HUDEP-2 (cell line): ENCODE measurements around the gene RSRC2.
"Not testable (repeated sequence)": the region's sequence is repeated elsewhere in the genome, so short reads cannot be mapped to it uniquely, and the experiment has no call there.

ENCODE experiments used
- DNase-seq, 76 experiments: peaks; one replicate each; lab custom pipeline; 2025; ENCODE audit not compliant: unreplicated experiment in 76 of 76; lab: John Stamatoyannopoulos, UW

RSRC2 gene

GRCh38 chr12:122487807-122488206 is 38.9 kb downstream of the RSRC2 start:
- not testable (repeated sequence) for DNase-seq

GRCh38 chr12:122486805-122487426 is 39.8 kb downstream of the RSRC2 start:
- DNase-seq = no peak

GRCh38 chr12:122486360-122486759 is 40.4 kb downstream of the RSRC2 start:
- DNase-seq = not testable (repeated sequence)

GRCh38 chr12:122484385-122484784 is 42.4 kb downstream of the RSRC2 start:
- not testable (repeated sequence) for DNase-seq

GRCh38 chr12:122483969-122484368 is 42.8 kb downstream of the RSRC2 start:
- no peak for DNase-seq

GRCh38 chr12:122481861-122482260 is 44.9 kb downstream of the RSRC2 start:
- DNase-seq = no peak

- DNase-seq = no peak
These were observed 46.0 kb downstream of the RSRC2 start for GRCh38 chr12:122480753-122481152.

GRCh38 chr12:122474324-122474716 is 52.4 kb downstream of the RSRC2 start:
- no peak for DNase-seq

GRCh38 chr12:122473543-122474323 is 53.0 kb downstream of the RSRC2 start:
- DNase-seq = no peak

- DNase-seq = peak in 22 of 76 experiments; percentile 1 to 42 (median 15)
These were observed 55.2 kb downstream of the RSRC2 start for GRCh38 chr12:122471324-122472226.

GRCh38 chr12:122470576-122470975 is 56.2 kb downstream of the RSRC2 start:
- DNase-seq = not testable (repeated sequence)

GRCh38 chr12:122469856-122470255 is 56.9 kb downstream of the RSRC2 start:
- DNase-seq = not testable (repeated sequence)

- no peak for DNase-seq
These were observed 58.8 kb downstream of the RSRC2 start for GRCh38 chr12:122467983-122468382.

- not testable (repeated sequence) for DNase-seq
These were observed 62.3 kb downstream of the RSRC2 start for GRCh38 chr12:122464317-122465042.

GRCh38 chr12:122460641-122461040 is 66.1 kb downstream of the RSRC2 start:
- DNase-seq = no peak

GRCh38 chr12:122460061-122460460 is 66.7 kb downstream of the RSRC2 start:
- no peak for DNase-seq

- DNase-seq = no peak
These were observed 67.5 kb downstream of the RSRC2 start for GRCh38 chr12:122459211-122459610.

GRCh38 chr12:122458105-122459035 is 68.4 kb downstream of the RSRC2 start:
- no peak for DNase-seq

- DNase-seq = no peak
These were observed 69.1 kb downstream of the RSRC2 start for GRCh38 chr12:122457627-122458026.
